ENCODE results near the gene STK32C.
"Not testable (repeated sequence)": the region's sequence is repeated elsewhere in the genome, so short reads cannot be mapped to it uniquely, and the experiment has no call there.

The STK32C gene

DNA sequence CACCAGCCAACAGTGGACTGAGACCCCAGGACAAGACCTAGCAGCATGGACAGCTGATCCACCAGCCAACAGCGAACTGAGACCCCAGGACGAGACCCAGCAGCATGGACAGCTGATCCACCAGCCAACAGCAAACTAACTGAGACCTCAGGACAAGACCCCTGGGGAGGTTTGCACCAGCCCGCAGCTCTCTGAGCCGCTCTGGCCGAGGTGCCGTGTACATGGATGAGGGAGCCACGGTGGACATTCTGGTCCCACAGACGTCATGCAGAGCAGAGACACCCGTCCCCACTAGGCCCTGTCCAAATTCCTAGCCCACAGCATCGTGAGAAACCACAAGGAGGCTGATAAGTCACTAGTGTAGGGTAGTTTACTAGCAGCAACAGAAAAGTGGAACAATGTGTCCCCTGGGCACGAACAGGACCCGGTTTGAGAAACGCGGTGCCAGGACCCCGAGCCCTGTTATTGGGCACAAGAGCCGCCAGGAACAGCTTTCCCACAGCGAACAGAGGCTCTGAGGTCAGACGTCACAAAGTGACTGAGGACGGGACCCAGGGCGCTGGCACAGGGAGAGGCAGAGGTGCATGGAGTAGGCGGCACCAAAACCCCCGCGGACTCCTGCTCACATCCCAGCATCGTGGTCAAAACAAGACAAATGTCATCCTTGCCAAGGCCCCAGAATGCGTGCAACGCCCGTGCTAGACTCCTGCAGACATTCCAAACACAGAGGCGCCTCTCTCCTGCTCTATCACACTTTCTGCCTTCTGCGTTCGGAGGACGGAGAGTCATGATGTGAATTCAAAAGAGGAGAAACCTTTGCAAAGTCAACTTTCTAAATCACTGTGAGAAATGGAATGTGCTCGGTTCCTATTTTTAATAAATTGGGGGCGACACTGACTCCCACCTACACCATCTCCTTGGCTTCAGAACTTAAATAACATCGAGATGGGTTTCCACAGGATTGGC lies 8.1 kb downstream of the STK32C start:
- DNase-seq: no peak

- DNase-seq: no peak
Observed at GRCh38 chr10:132298038-132298881, 9.5 kb downstream of the STK32C start.

DNA sequence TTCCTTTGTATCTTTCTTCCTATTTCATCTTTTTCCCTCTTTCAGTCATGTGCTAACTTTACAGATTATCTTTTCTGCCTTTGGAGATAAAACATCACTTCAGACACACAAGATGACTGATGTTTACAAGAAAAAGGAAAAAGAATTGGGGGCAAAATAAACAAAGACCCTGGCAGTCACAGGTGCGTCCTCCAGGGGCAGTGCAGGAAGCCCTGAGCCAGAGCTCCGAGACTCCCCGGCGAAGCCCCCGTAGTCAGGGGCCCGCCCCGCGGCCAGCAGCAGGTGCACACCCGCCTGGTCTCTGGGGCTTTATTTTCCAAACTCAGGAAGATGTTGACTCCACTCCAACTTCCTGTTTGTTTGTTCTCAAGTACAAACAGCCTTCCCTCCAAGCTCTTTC lies 10.2 kb downstream of the STK32C start:
- DNase-seq: no peak

DNA sequence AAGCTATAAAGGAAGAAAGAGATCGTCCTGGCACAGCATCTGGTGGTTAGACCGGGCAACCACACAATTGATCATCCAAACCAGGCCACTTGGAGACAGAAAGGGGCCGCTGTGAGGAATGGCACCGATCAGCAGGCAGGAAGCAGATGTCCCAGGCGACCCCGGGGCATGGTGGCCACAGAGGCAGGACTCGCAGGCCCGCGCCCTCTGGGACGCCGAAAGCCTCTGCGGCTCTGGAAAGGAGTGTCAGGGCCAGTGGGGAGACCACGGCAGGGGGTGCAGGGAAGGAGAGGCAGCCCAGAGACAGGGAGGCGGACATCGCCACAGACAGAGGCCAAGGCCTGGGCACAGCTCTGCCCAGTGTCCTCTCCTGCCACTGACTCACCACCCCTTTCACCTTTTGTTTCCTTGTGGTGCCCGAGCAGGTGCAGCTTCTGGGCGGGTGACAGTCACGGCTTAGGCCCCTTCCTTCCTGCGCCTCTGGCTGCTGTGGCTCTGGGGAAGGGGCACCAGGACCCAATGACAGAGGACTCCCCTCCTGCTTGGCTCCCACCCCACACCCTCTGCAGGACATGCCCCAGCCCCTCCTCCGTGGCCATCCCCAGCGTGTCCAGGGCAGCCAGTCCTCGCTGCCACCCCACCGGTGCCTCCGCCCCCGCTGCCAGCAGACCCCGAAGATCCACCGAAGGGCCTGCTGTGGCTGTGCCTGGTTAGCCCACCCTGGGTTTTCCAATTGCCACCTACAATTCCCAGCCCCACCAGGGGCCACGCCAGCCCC lies 10.9 kb downstream of the STK32C start:
- no peak for DNase-seq

DNA sequence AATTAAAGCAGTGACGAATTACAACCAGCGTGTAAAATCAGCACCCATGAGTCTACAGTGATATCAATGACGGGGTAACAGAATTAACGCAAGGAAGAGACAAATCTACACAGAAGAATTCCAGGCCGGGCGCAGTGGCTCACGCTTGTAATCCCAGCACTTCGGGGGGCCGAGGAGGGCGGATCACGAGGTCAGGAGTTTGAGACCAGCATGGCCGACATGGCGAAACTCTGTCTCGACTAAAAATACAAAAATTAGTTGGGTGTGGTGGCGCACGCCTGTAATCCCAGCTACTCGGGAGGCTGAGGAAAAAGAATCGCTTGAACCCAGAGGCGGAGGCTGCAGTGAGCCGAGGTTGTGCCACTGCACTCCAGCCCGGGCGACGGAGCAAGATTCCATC lies 12.3 kb downstream of the STK32C start:
- not testable (repeated sequence) for DNase-seq

- no peak for DNase-seq
Observed at GRCh38 chr10:132294561-132295318, 13.0 kb downstream of the STK32C start.

DNA sequence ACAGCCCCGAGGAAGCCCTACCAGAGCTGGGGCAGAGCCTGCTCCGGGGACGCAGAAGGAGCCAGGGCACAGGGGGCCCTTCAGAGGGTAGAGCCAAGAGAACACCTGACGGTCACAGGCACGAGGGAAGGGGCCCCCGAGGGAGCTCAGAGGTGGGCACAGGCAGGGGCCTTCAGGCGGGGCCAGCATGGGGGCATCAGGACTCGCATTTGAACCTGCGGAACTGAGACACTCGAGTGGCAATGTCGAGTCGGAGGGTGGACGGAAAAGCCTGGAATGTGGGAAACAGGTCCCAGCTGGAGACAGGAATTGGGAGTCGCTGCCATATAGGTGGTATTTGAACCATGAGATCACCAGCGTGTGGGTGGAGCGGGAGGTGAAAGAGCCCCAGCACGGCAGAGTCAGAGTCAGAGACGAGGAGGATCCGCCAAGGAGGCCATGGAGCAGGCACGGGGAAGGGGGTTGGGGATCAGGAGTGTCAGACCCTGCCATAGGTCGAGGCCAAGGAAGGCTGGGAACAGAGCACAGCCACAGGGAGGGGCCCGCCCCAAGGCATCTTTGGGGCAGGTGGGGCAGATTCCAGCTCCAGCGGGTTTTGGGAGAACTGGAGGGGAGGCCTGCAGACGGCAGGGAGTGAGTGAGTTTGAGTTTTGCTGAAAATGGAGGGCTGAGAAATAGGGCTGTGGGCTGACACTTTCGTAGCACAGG lies 13.8 kb downstream of the STK32C start:
- DNase-seq: no peak

DNA sequence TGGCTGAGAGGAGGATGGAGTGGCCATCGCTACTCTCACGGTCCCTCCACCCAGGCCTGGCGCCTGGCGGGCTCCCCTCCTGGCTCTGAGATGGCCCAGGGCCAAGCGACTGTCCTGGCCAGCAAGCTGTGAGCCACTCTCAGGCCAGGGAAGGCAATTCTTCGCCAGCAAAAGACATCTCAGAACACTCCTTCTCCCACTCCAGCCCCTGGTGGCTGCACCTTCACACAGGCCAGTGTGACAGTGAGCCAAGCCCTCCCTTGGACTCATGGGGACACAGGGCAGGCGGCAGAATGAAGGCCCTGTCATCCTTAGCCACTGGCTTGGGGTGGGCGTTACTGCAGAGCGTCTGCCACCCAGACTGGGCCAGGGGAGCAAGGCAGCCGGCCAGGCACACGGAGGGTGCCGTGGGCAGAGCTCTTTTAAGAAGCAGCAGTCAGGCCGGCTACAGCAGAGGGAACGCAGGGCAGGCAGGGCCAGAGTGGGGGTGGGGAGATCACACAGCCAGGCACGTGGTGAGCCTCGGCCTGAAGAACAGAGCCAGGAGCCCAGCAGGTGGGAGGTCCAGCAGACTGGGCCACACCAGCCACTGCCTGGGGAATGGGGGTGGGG lies 14.4 kb downstream of the STK32C start:
- no peak for DNase-seq

GRCh38 chr10:132292287-132293200 lies 15.2 kb downstream of the STK32C start:
- no peak for DNase-seq

DNA sequence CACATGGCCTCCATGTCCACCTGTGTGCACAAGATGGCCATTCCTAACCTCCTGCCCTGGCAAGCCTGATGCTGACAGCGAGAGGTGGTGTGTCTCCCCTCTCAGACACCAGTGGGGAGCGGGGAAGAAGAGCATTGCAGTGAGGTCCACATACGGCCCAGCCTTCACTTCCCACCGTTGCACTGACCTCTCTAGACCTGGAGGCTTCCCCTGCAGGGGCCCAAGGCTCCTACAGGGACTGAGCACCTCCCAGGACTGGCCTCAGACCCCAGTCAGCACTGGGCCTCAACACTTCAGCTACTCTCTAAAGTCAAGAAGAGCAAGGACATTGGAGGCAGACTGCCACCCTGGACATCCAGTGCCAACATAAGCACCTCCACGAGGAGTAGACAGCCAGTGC lies 15.9 kb downstream of the STK32C start:
- no peak for DNase-seq

DNA sequence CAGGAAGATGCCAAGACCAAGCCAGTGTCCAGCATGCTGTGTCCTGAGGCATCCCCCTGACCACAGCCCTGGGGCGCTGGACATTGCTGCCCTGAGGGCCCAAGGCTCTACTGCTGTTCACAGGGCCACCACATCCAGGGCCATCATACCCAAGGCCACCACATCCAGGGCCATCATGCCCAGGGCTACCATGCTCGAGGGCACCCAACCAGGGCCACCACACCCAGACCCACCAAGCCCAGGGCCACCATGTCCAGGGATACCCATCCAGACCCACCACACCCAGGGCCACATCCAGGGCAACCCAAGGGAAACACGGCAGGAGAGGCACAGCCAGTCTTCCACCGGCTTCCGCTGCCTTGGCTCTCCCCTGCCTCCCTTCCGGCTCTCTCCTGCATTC lies 17.1 kb downstream of the STK32C start:
- DNase-seq: no peak

- no peak for DNase-seq
Observed at GRCh38 chr10:132289439-132289838, 18.3 kb downstream of the STK32C start.

DNA sequence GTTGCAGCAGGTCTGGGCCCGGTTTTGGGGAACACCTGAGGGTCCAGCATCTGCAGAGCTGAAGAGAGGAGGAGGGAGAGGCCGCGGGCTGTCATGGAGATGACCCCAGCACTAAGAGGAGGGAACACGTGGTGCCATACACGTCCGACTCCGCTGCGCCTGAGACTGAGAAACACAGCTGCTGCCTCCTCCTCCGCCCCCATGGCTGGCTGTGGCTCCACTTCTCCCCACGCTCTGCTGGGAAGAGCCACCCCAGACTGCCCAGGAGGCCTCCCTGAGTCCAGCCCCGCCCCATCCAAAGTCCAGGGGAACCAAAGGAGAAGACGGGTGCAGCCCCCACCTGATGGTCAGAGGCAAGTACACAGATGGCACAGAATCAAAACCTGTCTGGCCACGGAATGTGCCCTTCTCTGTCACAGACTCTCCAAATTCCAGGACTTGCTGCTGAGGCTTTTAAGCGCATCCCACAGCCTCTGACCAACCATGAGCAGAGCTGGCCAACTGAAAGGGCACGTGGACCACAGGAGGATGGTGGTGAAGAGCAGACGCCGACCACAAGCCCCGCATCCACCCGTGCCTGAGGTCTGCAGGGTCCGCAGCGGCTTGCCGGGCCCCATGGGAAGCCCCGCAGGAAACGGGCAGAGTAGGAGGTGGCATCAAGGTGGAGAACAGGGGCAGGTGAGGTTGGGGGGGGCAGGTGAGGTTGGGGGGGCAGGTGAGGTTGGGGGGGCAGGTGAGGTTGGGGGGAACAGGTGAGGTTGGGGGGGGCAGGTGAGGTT lies 24.0 kb downstream of the STK32C start:
- DNase-seq: no peak

GRCh38 chr10:132282667-132283603 lies 24.8 kb downstream of the STK32C start:
- DNase-seq: no peak

- no peak for DNase-seq
Observed at GRCh38 chr10:132281915-132282666, 25.7 kb downstream of the STK32C start.

GRCh38 chr10:132280646-132281074 lies 27.1 kb downstream of the STK32C start:
- no peak for DNase-seq

Measured in central memory CD4-positive, alpha-beta T cell (primary cell).